Activated naive CD4-positive, alpha-beta T cell treated with anti-CD3 and anti-CD28 coated beads, Interleukin-2, amount 10 ng/mL, durations not matched to agents 7 days and 5 days (primary cell): ENCODE data around the gene RAB1A.
"Not testable (repeated sequence)": the region's sequence is repeated elsewhere in the genome, so short reads cannot be mapped to it uniquely, and the experiment has no call there.

Source experiments
- CTCF ChIA-PET: fragments of 350-600 bp; sonication (Branson Sonifier 250); formaldehyde crosslinking; loops from one replicate; lab custom pipeline; 2021; ENCODE audit warnings: antibody characterized with exemption; lab: Charles Lee
- DNase-seq: peaks from one replicate; pipeline ENCODE4 v3.0.0-alpha.2; 2020
- H3K27ac Mint-ChIP-seq: one replicate; pipeline ENCODE4 v1.8.0; 2021; ENCODE audit warnings: mild to moderate bottlenecking, moderate library complexity, mixed read lengths
- H3K27me3 Mint-ChIP-seq: one replicate; pipeline ENCODE4 v1.8.0; 2021; ENCODE audit warnings: mild to moderate bottlenecking, mixed read lengths
- H3K36me3 Mint-ChIP-seq: one replicate; pipeline ENCODE4 v1.8.0; 2021; ENCODE audit warnings: mixed read lengths
- H3K4me1 Mint-ChIP-seq: one replicate; pipeline ENCODE4 v1.8.0; 2021; ENCODE audit warnings: mixed read lengths
- H3K4me3 Mint-ChIP-seq: one replicate; pipeline ENCODE4 v1.8.0; 2021; ENCODE audit warnings: mild to moderate bottlenecking, moderate library complexity, mixed read lengths
- H3K9me3 Mint-ChIP-seq: one replicate; pipeline ENCODE4 v1.8.0; 2021; ENCODE audit warnings: mixed read lengths

The RAB1A gene

DNA sequence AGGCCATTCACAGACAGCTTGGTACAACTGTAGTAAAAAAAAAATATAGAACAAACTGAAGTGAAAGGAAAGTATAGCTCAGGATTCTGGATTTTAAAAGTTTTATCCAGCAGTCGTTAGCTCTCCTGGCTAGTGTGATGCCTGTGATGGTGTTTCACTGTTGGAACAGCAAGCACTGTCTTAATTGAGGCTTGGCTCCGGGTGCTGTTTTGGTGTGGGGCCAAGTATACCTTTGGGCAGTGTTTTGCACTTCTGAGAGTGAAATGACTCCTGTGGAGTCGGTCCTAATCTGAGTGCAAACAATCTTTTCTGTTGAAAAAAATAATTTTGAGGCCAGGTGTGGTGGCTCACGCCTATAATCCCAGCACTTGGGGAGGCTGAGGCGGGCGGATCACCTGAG is 28.7 kb upstream of the RAB1A start:
- Mint-ChIP-seq H3K27me3 (no peaks in the 10 kb centered on the region), H3K36me3 (no peaks in the 10 kb centered on the region)

DNA sequence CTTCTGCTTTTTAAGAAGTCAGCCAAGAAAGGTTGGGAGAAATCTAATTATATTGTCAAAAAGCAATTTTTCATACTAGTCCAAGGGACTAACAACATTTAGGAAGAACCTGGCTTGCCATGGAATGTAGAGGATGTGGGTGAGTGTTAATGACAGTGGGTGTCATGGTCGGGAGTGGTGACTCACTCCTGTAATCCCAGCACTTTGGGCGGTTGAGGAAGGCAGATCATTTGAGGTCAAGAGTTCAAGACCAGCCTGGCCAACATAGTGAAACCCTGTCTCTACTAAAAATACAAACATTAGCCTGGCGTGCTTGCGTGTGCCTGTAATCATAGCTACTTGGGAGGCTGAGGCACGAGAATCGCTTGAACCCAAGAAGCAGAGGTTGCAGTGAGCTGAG is 27.9 kb upstream of the RAB1A start:
- H3K4me1 Mint-ChIP-seq, result peaks cover 14% of the 10 kb centered on the region
- not testable (repeated sequence) for H3K4me3 Mint-ChIP-seq, H3K27ac Mint-ChIP-seq, H3K27me3 Mint-ChIP-seq, H3K9me3 Mint-ChIP-seq, DNase-seq, H3K36me3 Mint-ChIP-seq
- CTCF ChIA-PET, result interaction anchor here (2.5 kb wide), 1 partner anchor 93 kb away, joined by 10 read pairs; no protein-coding TSS in a partner anchor

More for the DNA sequence above, 28.7 kb upstream of the RAB1A start:
- no peak for DNase-seq
- CTCF ChIA-PET, result interaction anchor here (2.5 kb wide), 1 partner anchor 94 kb away, joined by 10 read pairs; no protein-coding TSS in a partner anchor
- no peak overlapping the region for H3K4me3 Mint-ChIP-seq
- no peaks in the 10 kb centered on the region for H3K9me3 Mint-ChIP-seq
- H3K4me1 Mint-ChIP-seq, result peaks cover 18% of the 10 kb centered on the region
- no peak overlapping the region for H3K27ac Mint-ChIP-seq

DNA sequence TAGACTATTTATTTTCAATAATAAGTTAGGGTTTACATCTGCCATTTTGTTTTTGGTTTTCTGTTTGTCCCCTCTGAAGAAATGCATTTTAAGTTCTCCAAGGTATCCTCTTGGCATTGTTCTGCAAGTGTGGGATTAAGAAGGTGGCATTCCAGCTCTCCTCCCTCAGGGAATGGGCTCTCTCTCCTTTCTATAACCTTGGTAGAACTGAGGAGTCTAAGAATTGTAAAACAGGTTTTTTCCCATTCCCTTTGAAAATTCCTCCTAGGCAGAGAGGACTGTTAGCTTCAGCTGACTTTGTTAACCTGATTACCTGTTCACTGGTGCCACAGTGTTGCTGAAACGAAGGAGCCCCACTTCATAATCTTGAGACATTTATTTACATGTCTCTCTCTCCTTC is 26.1 kb upstream of the RAB1A start:
- CTCF ChIA-PET, result interaction anchor here (1.1 to 1.3 kb wide), 2 partner anchors 13 to 91 kb away, joined by 3 to 5 read pairs; no protein-coding TSS in a partner anchor
- no peak overlapping the region for H3K27ac Mint-ChIP-seq
- no peak overlapping the region for H3K4me3 Mint-ChIP-seq
- peaks cover 5% of the 10 kb centered on the region for H3K27me3 Mint-ChIP-seq
- no peaks in the 10 kb centered on the region for H3K36me3 Mint-ChIP-seq
- DNase-seq, result no peak
- peaks cover 10% of the 10 kb centered on the region for H3K4me1 Mint-ChIP-seq
- no peaks in the 10 kb centered on the region for H3K9me3 Mint-ChIP-seq

DNA sequence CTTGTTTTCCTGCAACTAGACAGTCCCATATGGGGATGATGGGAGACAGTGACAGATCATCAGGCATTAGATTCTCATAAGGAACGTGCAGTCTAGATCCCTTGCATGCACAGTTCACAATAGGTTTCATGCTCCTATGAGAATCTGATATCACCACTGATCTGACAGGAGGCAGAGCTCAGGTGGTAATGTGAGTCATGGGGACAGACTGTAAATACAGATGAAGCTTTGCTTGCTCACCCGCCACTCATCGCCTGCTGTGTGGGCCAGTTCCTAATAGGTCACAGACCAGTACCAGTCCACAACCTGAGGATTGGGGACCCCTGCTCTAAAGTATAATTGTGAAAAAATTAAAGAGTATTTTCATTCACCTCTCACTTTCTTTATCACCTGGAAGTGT is 23.6 kb upstream of the RAB1A start:
- Mint-ChIP-seq H3K27ac (no peak overlapping the region), H3K27me3 (peaks cover 10% of the 10 kb centered on the region), H3K9me3 (no peaks in the 10 kb centered on the region), H3K36me3 (no peaks in the 10 kb centered on the region), H3K4me3 (no peak overlapping the region), H3K4me1 (no peaks in the 10 kb centered on the region)
- DNase-seq, result no peak
- CTCF ChIA-PET, result no interaction called here

DNA sequence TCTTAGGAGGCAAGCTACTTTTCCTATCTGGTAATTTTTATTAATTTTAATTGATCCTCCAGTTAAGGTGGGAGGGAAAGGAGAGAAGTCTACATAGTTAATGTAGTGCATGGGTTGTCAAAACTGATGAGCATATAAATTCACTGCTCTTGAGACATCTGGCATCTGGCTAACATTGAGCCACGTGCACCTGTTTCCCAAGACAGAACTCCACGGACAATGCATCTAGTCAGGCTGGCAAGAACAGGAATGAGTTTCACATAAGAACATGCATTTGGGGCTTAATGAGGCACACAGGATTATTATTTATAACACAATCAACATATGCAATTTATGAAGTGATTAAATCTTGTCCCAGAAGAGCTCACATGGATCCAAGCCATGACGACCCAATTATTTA is 16.2 kb upstream of the RAB1A start:
- H3K27ac Mint-ChIP-seq, result no peak overlapping the region
- CTCF ChIA-PET, result no interaction called here
- no peaks in the 10 kb centered on the region for H3K36me3 Mint-ChIP-seq
- no peak overlapping the region for H3K4me3 Mint-ChIP-seq
- no peaks in the 10 kb centered on the region for H3K4me1 Mint-ChIP-seq
- H3K9me3 Mint-ChIP-seq, result no peaks in the 10 kb centered on the region
- no peak for DNase-seq
- H3K27me3 Mint-ChIP-seq, result peaks cover 21% of the 10 kb centered on the region

- H3K9me3 Mint-ChIP-seq, result no peaks in the 10 kb centered on the region
- no peaks in the 10 kb centered on the region for H3K4me1 Mint-ChIP-seq
- peaks cover 29% of the 10 kb centered on the region for H3K27me3 Mint-ChIP-seq
- H3K27ac Mint-ChIP-seq, result no peak overlapping the region
- no peaks in the 10 kb centered on the region for H3K36me3 Mint-ChIP-seq
- CTCF ChIA-PET, result no interaction called here
- DNase-seq, result no peak
- H3K4me3 Mint-ChIP-seq, result no peak overlapping the region
Measured at GRCh38 chr2:65144571-65144970, 14.7 kb upstream of the RAB1A start.

DNA sequence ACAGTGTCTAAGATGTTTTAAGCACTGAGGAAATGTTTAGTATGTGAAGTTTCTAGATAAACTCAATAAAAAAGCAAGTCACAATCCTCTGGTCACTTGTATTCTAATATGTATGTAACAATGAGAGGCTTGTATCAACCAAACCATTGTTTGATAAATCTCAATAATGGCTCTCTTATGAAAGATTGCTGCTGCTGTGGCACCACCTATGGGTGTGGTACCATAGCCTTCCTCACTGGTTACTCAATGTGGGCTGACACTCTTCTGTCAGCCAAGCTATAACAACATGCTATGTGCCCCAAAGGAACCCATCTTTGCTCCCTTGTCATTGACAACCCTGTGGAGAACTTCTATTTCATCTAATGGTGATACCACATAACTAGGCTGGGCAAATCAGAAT is 12.6 kb upstream of the RAB1A start:
- no peak overlapping the region for H3K4me3 Mint-ChIP-seq
- H3K36me3 Mint-ChIP-seq, result no peaks in the 10 kb centered on the region
- H3K4me1 Mint-ChIP-seq, result no peaks in the 10 kb centered on the region
- DNase-seq, result no peak
- peaks cover 32% of the 10 kb centered on the region for H3K27me3 Mint-ChIP-seq
- no peak overlapping the region for H3K27ac Mint-ChIP-seq
- CTCF ChIA-PET, result interaction anchor here (0.6 to 0.7 kb wide), 3 partner anchors 8 to 151 kb away, joined by 3 to 4 read pairs (median 3); no protein-coding TSS in a partner anchor
- H3K9me3 Mint-ChIP-seq, result no peaks in the 10 kb centered on the region

GRCh38 chr2:65137197-65137775 is 7.4 kb upstream of the RAB1A start:
- H3K9me3 Mint-ChIP-seq, result no peaks in the 10 kb centered on the region
- CTCF ChIA-PET, result interaction anchor here (1.0 kb wide), 1 partner anchor 50 kb away, joined by 3 read pairs; no protein-coding TSS in a partner anchor
- no peak overlapping the region for H3K27ac Mint-ChIP-seq
- peaks cover 41% of the 10 kb centered on the region for H3K27me3 Mint-ChIP-seq
- H3K4me3 Mint-ChIP-seq, result no peak overlapping the region
- no peaks in the 10 kb centered on the region for H3K4me1 Mint-ChIP-seq
- no peaks in the 10 kb centered on the region for H3K36me3 Mint-ChIP-seq
- no peak for DNase-seq

- CTCF ChIA-PET, result interaction anchor here (0.7 to 1.0 kb wide), 2 partner anchors 51 to 72 kb away, joined by 4 read pairs; no protein-coding TSS in a partner anchor
- H3K4me1 Mint-ChIP-seq, result peaks cover 1% of the 10 kb centered on the region
- peaks cover 45% of the 10 kb centered on the region for H3K27me3 Mint-ChIP-seq
- no peaks in the 10 kb centered on the region for H3K36me3 Mint-ChIP-seq
- no peak for DNase-seq
- no peak overlapping the region for H3K4me3 Mint-ChIP-seq
- no peaks in the 10 kb centered on the region for H3K9me3 Mint-ChIP-seq
- no peak overlapping the region for H3K27ac Mint-ChIP-seq
Measured at GRCh38 chr2:65136253-65136652, 6.3 kb upstream of the RAB1A start.

DNA sequence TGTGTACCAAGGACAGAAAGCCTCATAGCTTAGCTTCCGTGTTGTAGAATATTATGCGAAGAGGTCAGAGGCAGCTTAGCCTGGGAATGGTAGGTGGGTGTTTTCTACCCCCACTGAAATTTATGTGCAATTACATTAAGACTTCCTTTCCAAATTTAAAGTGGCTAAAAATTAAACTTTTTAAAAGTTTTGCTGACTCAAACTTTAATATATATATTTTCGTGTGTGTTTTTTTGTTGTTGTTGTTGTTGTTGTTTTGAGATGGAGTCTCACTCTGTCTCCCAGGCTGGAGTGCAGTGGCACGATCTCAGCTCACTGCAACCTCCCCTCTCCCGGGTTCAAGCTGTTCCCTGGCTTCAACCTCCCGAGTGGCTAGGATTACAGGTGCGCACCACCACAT is 4.3 kb upstream of the RAB1A start:
- CTCF ChIA-PET, result interaction anchor here (1.0 to 1.2 kb wide), 2 partner anchors 8 to 70 kb away, joined by 3 read pairs; no protein-coding TSS in a partner anchor
- Mint-ChIP-seq H3K27me3 (peaks cover 32% of the 10 kb centered on the region), H3K9me3 (no peaks in the 10 kb centered on the region), H3K4me3 (no peak overlapping the region), H3K36me3 (peaks cover 2% of the 10 kb centered on the region), H3K27ac (no peak overlapping the region), H3K4me1 (peaks cover 8% of the 10 kb centered on the region)
- DNase-seq, result no peak

- no peaks in the 10 kb centered on the region for H3K9me3 Mint-ChIP-seq
- peaks cover 11% of the 10 kb centered on the region for H3K4me1 Mint-ChIP-seq
- peaks cover 28% of the 10 kb centered on the region for H3K27me3 Mint-ChIP-seq
- H3K4me3 Mint-ChIP-seq, result no peak overlapping the region
- DNase-seq, result no peak
- CTCF ChIA-PET, result interaction anchor here (0.6 to 1.2 kb wide), 3 partner anchors 69 to 417 kb away, joined by 3 to 4 read pairs (median 3); no protein-coding TSS in a partner anchor
- peaks cover 2% of the 10 kb centered on the region for H3K36me3 Mint-ChIP-seq
- no peak overlapping the region for H3K27ac Mint-ChIP-seq
Measured at GRCh38 chr2:65133626-65134025, 3.7 kb upstream of the RAB1A start.

DNA sequence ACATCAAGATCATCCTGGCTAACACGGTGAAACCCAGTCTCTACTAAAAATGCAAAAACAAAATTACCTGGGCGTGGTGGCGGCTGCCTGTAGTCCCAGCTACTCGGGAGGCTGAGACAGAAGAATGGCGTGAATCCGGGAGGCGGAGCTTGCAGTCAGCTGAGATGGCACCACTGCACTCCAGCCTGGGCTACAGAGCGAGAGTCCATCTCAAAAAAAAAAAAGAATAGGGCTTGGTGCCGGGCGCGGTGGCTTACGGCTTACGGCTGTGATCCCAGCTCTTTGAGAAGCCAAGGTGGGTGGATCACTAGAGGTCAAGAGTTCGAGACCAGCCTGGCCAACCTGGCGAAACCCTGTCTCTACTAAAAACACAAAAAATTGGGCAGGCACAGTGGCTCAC is 3.0 kb upstream of the RAB1A start:
- H3K27ac Mint-ChIP-seq, CTCF ChIA-PET, DNase-seq, H3K4me3 Mint-ChIP-seq, H3K9me3 Mint-ChIP-seq, H3K36me3 Mint-ChIP-seq: not testable (repeated sequence)
- H3K27me3 Mint-ChIP-seq, result peaks cover 28% of the 10 kb centered on the region
- peaks cover 18% of the 10 kb centered on the region for H3K4me1 Mint-ChIP-seq

- peaks cover 8% of the 10 kb centered on the region for H3K36me3 Mint-ChIP-seq
- H3K27me3 Mint-ChIP-seq, result peaks cover 17% of the 10 kb centered on the region
- peak overlapping the region; percentile 98 for H3K4me3 Mint-ChIP-seq
- peaks cover 32% of the 10 kb centered on the region for H3K4me1 Mint-ChIP-seq
- CTCF ChIA-PET, result interaction anchor here (1.2 to 2.7 kb wide), 5 partner anchors 15 to 213 kb away, joined by 4 to 18 read pairs (median 5); no protein-coding TSS in a partner anchor
- H3K9me3 Mint-ChIP-seq, result no peaks in the 10 kb centered on the region
- DNase-seq, result no peak
- peak overlapping the region; percentile 98 for H3K27ac Mint-ChIP-seq
Measured at GRCh38 chr2:65130664-65131175, 814 bp upstream of the RAB1A start.

GRCh38 chr2:65129286-65129825 is 550 bp downstream of the RAB1A start:
- CTCF ChIA-PET, result interaction anchor here (0.6 to 2.7 kb wide), 10 partner anchors 14 to 444 kb away, joined by 3 to 18 read pairs (median 4); partner anchors contain the start of genes ACTR2 and CEP68
- Mint-ChIP-seq H3K36me3 (peaks cover 10% of the 10 kb centered on the region), H3K4me1 (peaks cover 44% of the 10 kb centered on the region), H3K4me3 (peak overlapping the region; percentile 98), H3K9me3 (no peaks in the 10 kb centered on the region), H3K27me3 (peaks cover 17% of the 10 kb centered on the region), H3K27ac (peak overlapping the region; percentile 98)
- DNase-seq, result peak; percentile 60
